ENCODE data around the gene SLC16A13.

Gene SLC16A13

DNA sequence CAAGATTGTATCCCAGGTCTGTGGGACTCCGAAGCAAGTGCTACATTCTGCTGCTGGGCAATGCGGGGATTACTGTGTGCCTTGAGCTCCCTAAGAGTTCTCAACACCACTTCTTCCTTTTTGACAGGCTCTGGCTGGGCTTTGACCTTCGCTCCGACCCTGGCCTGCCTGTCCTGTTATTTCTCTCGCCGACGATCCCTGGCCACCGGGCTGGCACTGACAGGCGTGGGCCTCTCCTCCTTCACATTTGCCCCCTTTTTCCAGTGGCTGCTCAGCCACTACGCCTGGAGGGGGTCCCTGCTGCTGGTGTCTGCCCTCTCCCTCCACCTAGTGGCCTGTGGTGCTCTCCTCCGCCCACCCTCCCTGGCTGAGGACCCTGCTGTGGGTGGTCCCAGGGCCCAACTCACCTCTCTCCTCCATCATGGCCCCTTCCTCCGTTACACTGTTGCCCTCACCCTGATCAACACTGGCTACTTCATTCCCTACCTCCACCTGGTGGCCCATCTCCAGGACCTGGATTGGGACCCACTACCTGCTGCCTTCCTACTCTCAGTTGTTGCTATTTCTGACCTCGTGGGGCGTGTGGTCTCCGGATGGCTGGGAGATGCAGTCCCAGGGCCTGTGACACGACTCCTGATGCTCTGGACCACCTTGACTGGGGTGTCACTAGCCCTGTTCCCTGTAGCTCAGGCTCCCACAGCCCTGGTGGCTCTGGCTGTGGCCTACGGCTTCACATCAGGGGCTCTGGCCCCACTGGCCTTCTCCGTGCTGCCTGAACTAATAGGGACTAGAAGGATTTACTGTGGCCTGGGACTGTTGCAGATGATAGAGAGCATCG, 2.4 kb downstream of the SLC16A13 start:
- Histone ChIP-seq H3K9me3 (ENCODE audit: control insufficient read depth, low read length) (no peaks in the 10 kb centered on the region), H3K4me3 (ENCODE audit: low read depth, low read length) (peak overlapping the region; percentile 3), H3K4me2 (ENCODE audit: low read length) (peak overlapping the region; percentile 38), H3K27me3 (ENCODE audit: control insufficient read depth, insufficient read depth, low read length) (no peaks in the 10 kb centered on the region), H3K79me2 (no peaks in the 10 kb centered on the region), H2AFZ (no peak overlapping the region), H3K9ac (no peak overlapping the region), H3K4me1 (peaks cover 23% of the 10 kb centered on the region), H3K36me3 (ENCODE audit: control insufficient read depth, insufficient read depth, low read length) (no peaks in the 10 kb centered on the region), H3K27ac (no peak overlapping the region)
- TF ChIP-seq, protein P1, sequence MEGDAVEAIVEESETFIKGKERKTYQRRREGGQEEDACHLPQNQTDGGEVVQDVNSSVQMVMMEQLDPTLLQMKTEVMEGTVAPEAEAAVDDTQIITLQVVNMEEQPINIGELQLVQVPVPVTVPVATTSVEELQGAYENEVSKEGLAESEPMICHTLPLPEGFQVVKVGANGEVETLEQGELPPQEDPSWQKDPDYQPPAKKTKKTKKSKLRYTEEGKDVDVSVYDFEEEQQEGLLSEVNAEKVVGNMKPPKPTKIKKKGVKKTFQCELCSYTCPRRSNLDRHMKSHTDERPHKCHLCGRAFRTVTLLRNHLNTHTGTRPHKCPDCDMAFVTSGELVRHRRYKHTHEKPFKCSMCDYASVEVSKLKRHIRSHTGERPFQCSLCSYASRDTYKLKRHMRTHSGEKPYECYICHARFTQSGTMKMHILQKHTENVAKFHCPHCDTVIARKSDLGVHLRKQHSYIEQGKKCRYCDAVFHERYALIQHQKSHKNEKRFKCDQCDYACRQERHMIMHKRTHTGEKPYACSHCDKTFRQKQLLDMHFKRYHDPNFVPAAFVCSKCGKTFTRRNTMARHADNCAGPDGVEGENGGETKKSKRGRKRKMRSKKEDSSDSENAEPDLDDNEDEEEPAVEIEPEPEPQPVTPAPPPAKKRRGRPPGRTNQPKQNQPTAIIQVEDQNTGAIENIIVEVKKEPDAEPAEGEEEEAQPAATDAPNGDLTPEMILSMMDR (IDR thresholded peaks at IDR 0.05): no peak

DNA sequence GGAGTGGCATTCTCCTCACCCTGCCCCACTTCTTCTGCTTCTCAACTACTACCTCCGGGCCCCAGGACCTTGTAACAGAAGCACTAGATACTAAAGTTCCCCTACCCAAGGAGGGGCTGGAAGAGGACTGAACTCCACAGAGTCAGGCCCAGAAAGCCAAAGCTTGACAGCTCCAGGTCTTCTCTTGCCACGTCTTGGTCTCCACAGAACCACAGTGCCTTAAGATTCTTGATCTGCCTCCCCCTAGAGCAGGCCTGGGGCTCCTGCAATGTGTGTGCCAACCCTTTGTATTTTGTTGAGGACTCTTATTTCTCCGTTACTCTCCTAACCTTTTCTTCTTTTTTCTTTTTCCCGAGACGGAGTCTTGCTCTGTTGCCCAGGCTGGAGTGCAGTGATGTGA, 4.0 kb downstream of the SLC16A13 start:
- H3K27ac ChIP-seq: peak overlapping the region; percentile 51

DNA sequence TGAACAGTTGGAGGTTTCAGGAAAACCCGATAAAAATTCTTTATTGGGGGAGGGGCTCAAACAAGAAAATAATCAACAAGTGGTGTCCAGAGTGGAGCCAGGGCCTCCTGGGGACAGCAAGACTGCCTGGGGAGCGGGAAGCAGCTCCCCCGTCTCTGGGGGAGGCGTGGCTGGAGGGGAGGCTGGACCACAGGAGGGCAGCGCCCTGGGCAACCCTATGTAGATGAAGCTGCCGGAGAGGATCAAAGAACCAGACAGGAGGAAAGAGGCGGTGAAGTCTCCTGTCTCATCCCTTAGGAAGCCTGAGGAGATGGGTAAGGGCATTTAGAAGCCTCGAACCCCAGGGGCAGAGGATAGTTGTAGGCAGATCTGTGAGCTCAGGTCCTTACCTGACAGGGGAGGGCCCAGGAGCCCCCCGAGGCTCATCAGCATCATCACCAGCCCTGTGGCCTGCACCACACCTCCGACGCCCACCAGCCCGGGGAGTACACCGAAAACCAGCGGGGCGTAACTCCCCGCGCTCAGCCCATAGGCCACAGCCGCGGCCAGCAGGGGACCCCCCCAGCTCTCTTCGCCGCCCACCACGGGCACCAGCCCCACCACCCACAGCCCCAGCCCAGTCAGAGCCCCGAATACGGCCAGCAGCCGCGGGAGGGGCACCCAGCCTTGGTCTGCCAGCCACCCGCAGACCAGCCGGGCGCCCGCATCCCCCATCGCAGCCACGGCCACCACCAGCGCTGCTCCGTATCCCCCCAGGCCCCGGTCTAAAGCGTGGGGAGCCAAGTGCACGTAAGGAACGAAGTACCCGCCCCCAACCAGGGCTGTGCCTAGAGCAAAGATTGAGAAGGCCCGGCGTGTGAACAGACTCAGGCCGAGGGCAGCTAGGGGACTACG, 6.0 kb downstream of the SLC16A13 start:
- Histone ChIP-seq H3K27me3 (ENCODE audit: control insufficient read depth, insufficient read depth, low read length) (no peaks in the 10 kb centered on the region), H3K79me2 (no peaks in the 10 kb centered on the region), H3K4me2 (ENCODE audit: low read length) (peak overlapping the region; percentile 85), H3K36me3 (ENCODE audit: control insufficient read depth, insufficient read depth, low read length) (no peaks in the 10 kb centered on the region), H2AFZ (peak overlapping the region; percentile 92), H3K9me3 (ENCODE audit: control insufficient read depth, low read length) (no peaks in the 10 kb centered on the region), H3K4me3 (ENCODE audit: low read depth, low read length) (peak overlapping the region; percentile 66), H3K4me1 (peaks cover 29% of the 10 kb centered on the region), H3K9ac (peak overlapping the region; percentile 77), H3K27ac (peak overlapping the region; percentile 96)
- TF ChIP-seq, protein P1 (IDR thresholded peaks at IDR 0.05): no peak

More for the DNA sequence above, 4.0 kb downstream of the SLC16A13 start:
- TF ChIP-seq, protein P1 (IDR thresholded peaks at IDR 0.05): no peak
- Histone ChIP-seq H2AFZ (no peak overlapping the region), H3K4me2 (ENCODE audit: low read length) (no peak overlapping the region), H3K27me3 (ENCODE audit: control insufficient read depth, insufficient read depth, low read length) (no peaks in the 10 kb centered on the region), H3K4me3 (ENCODE audit: low read depth, low read length) (no peak overlapping the region), H3K4me1 (peaks cover 25% of the 10 kb centered on the region), H3K36me3 (ENCODE audit: control insufficient read depth, insufficient read depth, low read length) (no peaks in the 10 kb centered on the region), H3K79me2 (no peaks in the 10 kb centered on the region), H3K9ac (no peak overlapping the region), H3K9me3 (ENCODE audit: control insufficient read depth, low read length) (no peaks in the 10 kb centered on the region)

DNA sequence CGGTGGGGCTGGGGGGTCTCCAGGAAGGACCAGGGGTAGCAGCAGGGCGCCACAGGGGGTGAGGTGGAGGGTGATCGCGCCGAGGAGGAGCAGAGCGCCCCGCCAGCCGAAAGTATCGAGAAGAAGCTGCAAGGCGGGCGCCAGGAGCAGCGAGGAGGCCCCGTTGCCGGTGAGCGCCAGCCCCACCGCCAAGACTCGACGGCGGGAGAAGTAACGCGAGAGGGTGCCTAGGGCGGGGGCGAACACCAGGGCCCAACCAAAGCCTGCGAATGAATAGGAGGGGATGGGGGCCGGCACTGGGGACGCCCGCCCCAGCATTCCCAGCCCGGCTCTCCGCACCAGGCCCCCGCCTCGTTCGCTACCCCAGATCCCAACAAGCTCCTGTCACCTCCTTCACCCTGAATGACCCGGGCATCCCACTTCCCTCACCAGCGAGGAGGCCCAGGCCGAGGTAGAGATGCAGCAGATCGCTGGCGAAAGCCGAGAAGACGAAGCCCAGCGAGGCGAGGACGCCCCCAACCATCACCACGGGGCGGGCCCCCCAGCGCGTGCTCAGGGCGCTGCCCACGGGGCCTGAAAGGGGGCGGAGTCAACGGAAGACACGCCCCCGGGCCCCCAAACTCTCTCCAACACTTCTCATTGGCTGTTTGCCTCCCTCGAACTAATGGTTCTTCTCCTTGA, 6.8 kb downstream of the SLC16A13 start:
- H3K79me2 ChIP-seq: no peaks in the 10 kb centered on the region
- peaks cover 29% of the 10 kb centered on the region for H3K4me1 ChIP-seq
- peak overlapping the region; percentile 77 for H3K9ac ChIP-seq
- peak overlapping the region; percentile 66 for H3K4me3 ChIP-seq (ENCODE audit: low read depth, low read length)
- H3K27ac ChIP-seq: peak overlapping the region; percentile 96
- no peaks in the 10 kb centered on the region for H3K27me3 ChIP-seq (ENCODE audit: control insufficient read depth, insufficient read depth, low read length)
- H3K36me3 ChIP-seq (ENCODE audit: control insufficient read depth, insufficient read depth, low read length): no peaks in the 10 kb centered on the region
- H3K4me2 ChIP-seq (ENCODE audit: low read length): peak overlapping the region; percentile 85
- peak overlapping the region; percentile 92 for H2AFZ ChIP-seq
- TF ChIP-seq, protein P1 (IDR thresholded peaks at IDR 0.05): no peak
- no peaks in the 10 kb centered on the region for H3K9me3 ChIP-seq (ENCODE audit: control insufficient read depth, low read length)

Data from parathyroid adenoma (tissue), 2 donors.